ENCODE data around the gene LCE6A. TPM values are rescaled to one million over a fixed set of nuclear protein-coding genes. Genes with fewer than 3 reads are reported as not detected.

LCE6A gene
- total RNA-seq (not detected), polyA plus RNA-seq (ENCODE audit: insufficient read depth, low read depth, low replicate concordance) (not detected)
- long read RNA-seq, donor 1 = 0 reads
- long read RNA-seq, donor 2 = 0 reads

GRCh38 chr1:152842556-152842955 is at the start of gene LCE6A:
Gene LCE6A (plus strand): TSS chr1:152842856. CDS start chr1:152843521, 665 bp downstream.
- H3K4me1 ChIP-seq = no peaks in the 10 kb centered on the region
- no peak for DNase-seq
- H3K36me3 ChIP-seq (ENCODE audit: low read depth, missing control alignments) = no peaks in the 10 kb centered on the region
- WGBS, 2 donors = 91 to 100% methylated on average over 3 of the region's 3 CpGs
- intact Hi-C loops (cut with DNase I; ENCODE audit: low total_unique reads) = no loop called here
- H3K4me3 ChIP-seq = no peak within 1 kb of the TSS
- TF ChIP-seq POLR2A (IDR thresholded peaks at IDR 0.05) = no peak
- TF ChIP-seq CTCF (IDR thresholded peaks at IDR 0.05) = no peak
- no peak within 1 kb of the TSS for H3K27ac ChIP-seq
- H3K27me3 ChIP-seq = no peaks in the 10 kb centered on the region
- H3K9me3 ChIP-seq = no peaks in the 10 kb centered on the region

GRCh38 chr1:152795686-152796085 is 47.0 kb upstream of the LCE6A start:
- no peak overlapping the region for H3K4me3 ChIP-seq
- no peak overlapping the region for H3K27ac ChIP-seq
- intact Hi-C loops (cut with DNase I; ENCODE audit: low total_unique reads) = no loop called here
- no peak for DNase-seq
- TF ChIP-seq CTCF (IDR thresholded peaks at IDR 0.05) (no peak), POLR2A (IDR thresholded peaks at IDR 0.05) (no peak)
- no peaks in the 10 kb centered on the region for H3K4me1 ChIP-seq
- WGBS, 2 donors = 54 to 71% methylated on average over 4 of the region's 4 CpGs
- H3K27me3 ChIP-seq = no peaks in the 10 kb centered on the region
- no peaks in the 10 kb centered on the region for H3K36me3 ChIP-seq (ENCODE audit: low read depth, missing control alignments)
- H3K9me3 ChIP-seq = no peaks in the 10 kb centered on the region

- Histone ChIP-seq H3K9me3 (no peaks in the 10 kb centered on the region), H3K27me3 (no peaks in the 10 kb centered on the region), H3K4me3 (no peak within 1 kb of the TSS), H3K4me1 (no peaks in the 10 kb centered on the region), H3K36me3 (ENCODE audit: low read depth, missing control alignments) (no peaks in the 10 kb centered on the region), H3K27ac (no peak within 1 kb of the TSS)
- TF ChIP-seq POLR2A (IDR thresholded peaks at IDR 0.05) (no peak), CTCF (IDR thresholded peaks at IDR 0.05) (no peak)
- WGBS, 2 donors = 47 to 59% methylated on average over 3 of the region's 3 CpGs
- DNase-seq = no peak
- intact Hi-C loops (cut with DNase I; ENCODE audit: low total_unique reads) = no loop called here
Observed at GRCh38 chr1:152796421-152796820, 46.2 kb upstream of the LCE6A start, which contains the start of gene LCE1D. Gene LCE1D (plus strand): TSS chr1:152796721. CDS start chr1:152797795, 1,074 bp downstream.

- Histone ChIP-seq H3K27ac (no peak overlapping the region), H3K36me3 (ENCODE audit: low read depth, missing control alignments) (no peaks in the 10 kb centered on the region), H3K4me3 (no peak overlapping the region), H3K9me3 (no peaks in the 10 kb centered on the region), H3K27me3 (no peaks in the 10 kb centered on the region), H3K4me1 (no peaks in the 10 kb centered on the region)
- no peak for TF ChIP-seq CTCF (IDR thresholded peaks at IDR 0.05)
- TF ChIP-seq POLR2A (IDR thresholded peaks at IDR 0.05) = no peak
- WGBS, 2 donors = 68 to 79% methylated on average over 1 of the region's 1 CpG
- intact Hi-C loops (cut with DNase I; ENCODE audit: low total_unique reads) = no loop called here
- DNase-seq = no peak
Observed at GRCh38 chr1:152801333-152801732, 41.3 kb upstream of the LCE6A start.

GRCh38 chr1:152806576-152806975 is 36.1 kb upstream of the LCE6A start, which contains the start of gene LCE1C:
Gene LCE1C (minus strand): TSS chr1:152806651. CDS start chr1:152805478, 1,173 bp downstream.
- 68 to 76% methylated on average over 3 of the region's 3 CpGs for WGBS, 2 donors
- Histone ChIP-seq H3K36me3 (ENCODE audit: low read depth, missing control alignments) (no peaks in the 10 kb centered on the region), H3K27me3 (no peaks in the 10 kb centered on the region), H3K4me3 (no peak within 1 kb of the TSS), H3K27ac (no peak within 1 kb of the TSS), H3K4me1 (no peaks in the 10 kb centered on the region), H3K9me3 (no peaks in the 10 kb centered on the region)
- TF ChIP-seq POLR2A (IDR thresholded peaks at IDR 0.05) (no peak), CTCF (IDR thresholded peaks at IDR 0.05) (no peak)
- no peak for DNase-seq
- intact Hi-C loops (cut with DNase I; ENCODE audit: low total_unique reads) = no loop called here

Measured in testis (tissue), 5 donors.